DND-41 (cell line): ENCODE results near the gene LDB2.

ENCODE experiments used
- EZH2 ChIP-seq: IDR thresholded peaks from 3 replicates; pipeline ENCODE4 v1.6.1; 2012; ENCODE audit warnings: borderline replicate concordance, low read depth, mild to moderate bottlenecking, moderate library complexity, low read length, inconsistent platforms; ENCODE audit not compliant: severe bottlenecking
- TF ChIP-seq, protein P1 (sequence below): IDR thresholded peaks from 2 replicates; pipeline ENCODE4 v1.5.1; 2012; ENCODE audit warnings: borderline replicate concordance, low read length, moderate library complexity, mild to moderate bottlenecking; ENCODE audit not compliant: poor library complexity, severe bottlenecking; ENCODE audit errors: extremely low read depth

DNA sequence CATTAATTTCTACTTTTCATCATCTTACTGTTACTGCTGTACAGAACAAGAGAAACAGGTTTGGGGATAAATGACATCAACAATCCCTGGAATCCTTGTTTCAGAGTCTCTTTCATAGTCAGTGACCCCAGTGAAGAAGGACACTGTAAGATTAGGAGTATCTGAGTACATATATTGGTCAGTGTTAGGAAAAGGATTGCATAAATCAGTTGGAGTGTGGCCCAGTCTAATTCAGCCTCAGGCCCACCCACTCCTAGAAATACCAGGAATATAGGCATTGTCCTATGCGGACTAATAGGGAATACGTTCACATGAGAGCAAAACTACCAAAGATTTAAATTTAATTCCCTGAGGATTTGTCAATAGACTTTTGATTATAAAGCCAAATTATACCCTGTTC is 237.8 kb downstream of the LDB2 start:
- TF ChIP-seq, protein P1, sequence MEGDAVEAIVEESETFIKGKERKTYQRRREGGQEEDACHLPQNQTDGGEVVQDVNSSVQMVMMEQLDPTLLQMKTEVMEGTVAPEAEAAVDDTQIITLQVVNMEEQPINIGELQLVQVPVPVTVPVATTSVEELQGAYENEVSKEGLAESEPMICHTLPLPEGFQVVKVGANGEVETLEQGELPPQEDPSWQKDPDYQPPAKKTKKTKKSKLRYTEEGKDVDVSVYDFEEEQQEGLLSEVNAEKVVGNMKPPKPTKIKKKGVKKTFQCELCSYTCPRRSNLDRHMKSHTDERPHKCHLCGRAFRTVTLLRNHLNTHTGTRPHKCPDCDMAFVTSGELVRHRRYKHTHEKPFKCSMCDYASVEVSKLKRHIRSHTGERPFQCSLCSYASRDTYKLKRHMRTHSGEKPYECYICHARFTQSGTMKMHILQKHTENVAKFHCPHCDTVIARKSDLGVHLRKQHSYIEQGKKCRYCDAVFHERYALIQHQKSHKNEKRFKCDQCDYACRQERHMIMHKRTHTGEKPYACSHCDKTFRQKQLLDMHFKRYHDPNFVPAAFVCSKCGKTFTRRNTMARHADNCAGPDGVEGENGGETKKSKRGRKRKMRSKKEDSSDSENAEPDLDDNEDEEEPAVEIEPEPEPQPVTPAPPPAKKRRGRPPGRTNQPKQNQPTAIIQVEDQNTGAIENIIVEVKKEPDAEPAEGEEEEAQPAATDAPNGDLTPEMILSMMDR, result no peak
- no peak for TF ChIP-seq EZH2
